Dendritic cell treated with granulocyte-macrophage colony-stimulating factor and Interleukin-4, amounts not matched to agents 40 ng/mL and 50 ng/mL, for 4 days (primary cell): Measurements from ENCODE around the gene IL11.
"Not testable (repeated sequence)": the region's sequence is repeated elsewhere in the genome, so short reads cannot be mapped to it uniquely, and the experiment has no call there.

Experiments used
- H3K27ac Mint-ChIP-seq: one replicate; pipeline ENCODE4 v1.8.0; 2022; ENCODE audit warnings: mild to moderate bottlenecking, mixed read lengths
- H3K27me3 Mint-ChIP-seq: one replicate; pipeline ENCODE4 v1.8.0; 2022; ENCODE audit warnings: mild to moderate bottlenecking, mixed read lengths
- H3K36me3 Mint-ChIP-seq: one replicate; pipeline ENCODE4 v1.8.0; 2022; ENCODE audit warnings: low read depth, mixed read lengths
- H3K4me1 Mint-ChIP-seq: one replicate; pipeline ENCODE4 v1.8.0; 2022; ENCODE audit warnings: low read depth, mixed read lengths
- H3K4me3 Mint-ChIP-seq: one replicate; pipeline ENCODE4 v1.8.0; 2022; ENCODE audit warnings: mild to moderate bottlenecking, moderate library complexity, mixed read lengths
- H3K9me3 Mint-ChIP-seq: one replicate; pipeline ENCODE4 v1.8.0; 2022; ENCODE audit warnings: mixed read lengths
- intact Hi-C: fragments of 100-400 bp; cut with micrococcal nuclease; formaldehyde crosslinking; loops from one replicate; pipeline ENCODE4 v1.15.0; 2022

The IL11 gene

GRCh38 chr19:55370305-55370988, at the start of gene IL11:
Gene IL11 (minus strand): TSS chr19:55370463. CDS start chr19:55370310, 153 bp downstream.
- H3K9me3 Mint-ChIP-seq = no peaks in the 10 kb centered on the region
- H3K27me3 Mint-ChIP-seq = peaks cover 75% of the 10 kb centered on the region
- H3K4me3 Mint-ChIP-seq = peak within 1 kb of the TSS; percentile 68
- intact Hi-C loops = no loop called here
- peaks cover 11% of the 10 kb centered on the region for H3K4me1 Mint-ChIP-seq
- H3K27ac Mint-ChIP-seq = peak within 1 kb of the TSS; percentile 59
- no peaks in the 10 kb centered on the region for H3K36me3 Mint-ChIP-seq

DNA sequence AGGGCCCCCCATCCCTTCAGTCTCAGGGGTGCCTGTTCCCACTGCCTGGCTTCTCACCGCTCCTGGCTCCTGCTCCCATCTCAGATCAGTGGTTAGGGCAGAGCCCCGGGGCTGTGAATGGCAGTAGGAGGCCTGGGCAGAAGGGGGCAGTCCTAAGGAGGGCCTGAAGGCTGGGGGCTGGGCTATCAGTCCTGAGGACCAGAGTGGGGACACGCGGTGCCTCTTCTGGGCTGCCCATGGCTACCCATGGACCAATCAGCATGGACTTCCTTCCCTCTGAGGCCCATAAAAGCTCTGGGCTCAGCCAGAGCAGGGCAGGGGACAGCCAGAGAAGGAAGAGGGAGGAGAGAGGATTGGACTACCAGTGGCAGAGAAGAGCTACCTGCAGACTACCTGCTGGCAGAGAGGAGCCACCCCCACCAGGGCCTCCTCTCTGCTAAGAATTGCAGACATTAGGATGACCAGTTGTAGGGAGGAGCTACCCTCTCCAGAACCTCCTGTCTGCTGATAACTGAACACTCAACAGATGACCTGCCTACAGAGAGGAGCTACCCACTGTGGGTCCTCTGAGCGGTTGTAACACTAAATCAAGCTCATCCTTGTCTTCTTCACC, 49.5 kb upstream of the IL11 start:
- H3K27ac Mint-ChIP-seq = no peak overlapping the region
- H3K4me1 Mint-ChIP-seq = peaks cover 14% of the 10 kb centered on the region
- H3K4me3 Mint-ChIP-seq = no peak overlapping the region
- intact Hi-C loops = loop anchor here (2.0 kb wide), 2 partner anchors 127 to 279 kb away; no protein-coding TSS in a partner anchor
- H3K36me3 Mint-ChIP-seq = no peaks in the 10 kb centered on the region
- H3K27me3 Mint-ChIP-seq = peaks cover 26% of the 10 kb centered on the region
- H3K9me3 Mint-ChIP-seq = no peaks in the 10 kb centered on the region

DNA sequence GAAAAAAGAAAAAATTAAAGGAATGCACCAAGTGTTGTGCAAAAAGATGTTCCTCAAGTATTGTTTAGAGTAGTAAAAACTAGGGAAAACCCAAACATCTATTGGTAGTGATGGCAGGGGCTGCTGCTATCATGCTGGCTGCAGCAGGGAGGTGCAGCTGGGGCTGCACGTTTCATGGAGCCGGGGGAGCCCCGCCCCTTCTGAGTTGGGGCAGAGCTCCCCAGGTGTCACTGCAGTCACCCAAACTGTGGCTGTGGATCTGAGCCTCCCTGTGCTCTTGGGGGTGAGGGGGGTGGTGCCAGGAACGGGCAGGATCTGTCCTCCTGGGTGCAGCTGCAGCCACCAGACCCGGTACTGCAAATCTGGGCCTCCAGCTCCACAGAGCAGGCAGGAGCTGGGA, 48.8 kb upstream of the IL11 start:
- Mint-ChIP-seq H3K36me3 (no peaks in the 10 kb centered on the region), H3K9me3 (no peaks in the 10 kb centered on the region), H3K4me3 (no peak overlapping the region), H3K27me3 (peaks cover 22% of the 10 kb centered on the region), H3K27ac (no peak overlapping the region), H3K4me1 (peaks cover 14% of the 10 kb centered on the region)
- intact Hi-C loops = loop anchor here (2.0 kb wide), 2 partner anchors 126 to 278 kb away; no protein-coding TSS in a partner anchor

DNA sequence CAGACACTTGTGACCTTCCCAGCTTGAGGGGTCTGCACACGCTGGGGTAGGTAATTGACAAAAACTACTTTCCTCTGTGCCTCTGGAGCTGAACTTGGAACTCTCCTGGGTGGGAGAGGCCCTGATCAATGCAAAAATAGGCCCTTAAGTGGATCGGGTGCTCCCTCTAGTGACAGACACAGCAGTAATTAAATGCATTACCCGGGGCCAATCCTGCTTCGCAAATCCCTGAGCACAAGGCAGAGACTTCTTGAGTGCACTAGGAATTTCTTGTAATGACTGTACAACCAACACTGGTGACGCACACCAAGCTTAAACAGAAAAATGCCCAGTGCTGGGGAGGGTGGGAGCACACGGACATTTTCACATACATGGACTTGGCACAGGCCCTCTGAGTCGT, 47.9 kb upstream of the IL11 start:
- Mint-ChIP-seq H3K9me3 (no peaks in the 10 kb centered on the region), H3K4me3 (peak overlapping the region; percentile 23), H3K27me3 (peaks cover 17% of the 10 kb centered on the region), H3K27ac (peak overlapping the region; percentile 75), H3K36me3 (no peaks in the 10 kb centered on the region), H3K4me1 (peaks cover 14% of the 10 kb centered on the region)
- intact Hi-C loops = loop anchor here (2.0 kb wide), 2 partner anchors 125 to 277 kb away; no protein-coding TSS in a partner anchor

GRCh38 chr19:55410168-55410567, 39.9 kb upstream of the IL11 start:
- no peak overlapping the region for H3K4me3 Mint-ChIP-seq
- H3K4me1 Mint-ChIP-seq = peaks cover 19% of the 10 kb centered on the region
- H3K27me3 Mint-ChIP-seq = peaks cover 1% of the 10 kb centered on the region
- H3K9me3 Mint-ChIP-seq = no peaks in the 10 kb centered on the region
- intact Hi-C loops = no loop called here
- peaks cover 25% of the 10 kb centered on the region for H3K36me3 Mint-ChIP-seq
- no peak overlapping the region for H3K27ac Mint-ChIP-seq

- Mint-ChIP-seq H3K27ac (peak overlapping the region; percentile 98), H3K4me1 (peaks cover 19% of the 10 kb centered on the region), H3K36me3 (peaks cover 34% of the 10 kb centered on the region)
- intact Hi-C loops = loop anchor here (2.0 kb wide), 1 partner anchor 24 kb away; the partner anchor contains the start of genes RPL28 and TMEM238
- H3K9me3 Mint-ChIP-seq, H3K4me3 Mint-ChIP-seq, H3K27me3 Mint-ChIP-seq: not testable (repeated sequence)
Measured at GRCh38 chr19:55409179-55409578, 38.9 kb upstream of the IL11 start.

- Mint-ChIP-seq H3K27me3 (peaks cover 1% of the 10 kb centered on the region), H3K27ac (peak overlapping the region; percentile 98), H3K36me3 (peaks cover 41% of the 10 kb centered on the region), H3K4me3 (peak overlapping the region; percentile 83), H3K9me3 (no peaks in the 10 kb centered on the region), H3K4me1 (peaks cover 19% of the 10 kb centered on the region)
- intact Hi-C loops = loop anchor here (2.0 kb wide), 1 partner anchor 24 kb away; the partner anchor contains the start of genes RPL28 and TMEM238
Measured at GRCh38 chr19:55408533-55408872, 38.2 kb upstream of the IL11 start.

DNA sequence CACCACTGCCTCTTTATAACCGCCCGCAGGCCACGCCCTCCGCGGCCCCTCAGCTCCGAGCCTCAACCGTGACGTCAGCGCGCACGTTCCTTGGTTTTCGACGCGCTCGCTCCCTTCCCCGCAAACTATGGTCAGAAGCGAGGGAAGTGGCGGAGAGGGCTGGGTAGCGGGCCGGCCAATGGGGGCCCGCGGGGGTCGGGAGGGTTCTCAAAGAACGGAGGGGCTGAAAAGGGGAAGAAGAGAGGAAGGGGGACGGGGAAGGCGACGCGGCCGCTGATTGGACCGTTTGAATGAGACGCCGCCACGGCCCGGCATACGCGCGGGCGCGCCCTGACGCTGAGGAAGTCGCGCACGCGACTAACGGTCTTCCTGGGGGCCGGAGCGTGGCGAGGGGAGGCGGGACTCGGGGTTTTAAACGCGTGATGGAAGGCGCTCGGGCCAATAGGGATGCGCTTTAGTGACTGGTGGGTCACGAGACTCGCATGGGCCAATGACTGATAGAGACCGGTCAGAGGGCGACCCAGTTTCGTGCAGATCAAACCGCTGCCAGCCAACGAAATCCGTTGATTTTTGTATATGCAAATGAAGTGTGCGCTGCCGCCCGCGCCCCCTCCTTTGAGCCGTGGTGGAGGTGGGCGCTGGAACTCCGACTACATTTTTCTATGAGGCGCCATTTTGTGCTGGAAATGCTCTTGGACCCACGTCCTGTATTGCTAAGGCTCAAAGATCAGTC, 37.7 kb upstream of the IL11 start:
- peaks cover 47% of the 10 kb centered on the region for H3K36me3 Mint-ChIP-seq
- intact Hi-C loops = loop anchor here (2.0 kb wide), 1 partner anchor 23 kb away; the partner anchor contains the start of genes RPL28 and TMEM238
- peak overlapping the region; percentile 98 for H3K27ac Mint-ChIP-seq
- peaks cover 19% of the 10 kb centered on the region for H3K4me1 Mint-ChIP-seq
- peaks cover 1% of the 10 kb centered on the region for H3K27me3 Mint-ChIP-seq
- no peaks in the 10 kb centered on the region for H3K9me3 Mint-ChIP-seq
- peak overlapping the region; percentile 83 for H3K4me3 Mint-ChIP-seq

DNA sequence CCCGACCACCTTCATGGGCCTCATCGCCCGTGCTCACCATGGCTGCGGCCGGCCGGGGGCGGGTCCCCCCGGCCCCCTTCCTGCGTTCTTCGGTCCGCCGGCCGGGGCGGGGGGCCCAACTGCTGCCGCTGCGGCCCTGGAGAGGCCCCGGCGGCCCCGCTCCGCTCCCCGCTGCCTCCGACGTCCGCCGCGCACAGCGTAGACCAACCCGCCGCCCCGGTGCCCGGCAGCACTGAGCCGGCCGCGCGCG, 37.2 kb upstream of the IL11 start, which contains the start of gene UBE2S:
UBE2S (minus strand) TSS at position 239 of the 250 bp plus-strand sequence; CDS start at position 40, 199 bp downstream.
- Mint-ChIP-seq H3K36me3 (peaks cover 52% of the 10 kb centered on the region), H3K4me1 (peaks cover 19% of the 10 kb centered on the region), H3K27ac (peak within 1 kb of the TSS; percentile 98), H3K4me3 (peak within 1 kb of the TSS; percentile 83)
- H3K27me3 Mint-ChIP-seq, H3K9me3 Mint-ChIP-seq, intact Hi-C loops: not testable (repeated sequence)

- Mint-ChIP-seq H3K4me1 (peaks cover 19% of the 10 kb centered on the region), H3K4me3 (peak overlapping the region; percentile 83), H3K27ac (peak overlapping the region; percentile 98), H3K36me3 (peaks cover 56% of the 10 kb centered on the region), H3K9me3 (no peaks in the 10 kb centered on the region), H3K27me3 (peaks cover 1% of the 10 kb centered on the region)
- intact Hi-C loops = no loop called here
Measured at GRCh38 chr19:55406826-55407549, 36.7 kb upstream of the IL11 start.

DNA sequence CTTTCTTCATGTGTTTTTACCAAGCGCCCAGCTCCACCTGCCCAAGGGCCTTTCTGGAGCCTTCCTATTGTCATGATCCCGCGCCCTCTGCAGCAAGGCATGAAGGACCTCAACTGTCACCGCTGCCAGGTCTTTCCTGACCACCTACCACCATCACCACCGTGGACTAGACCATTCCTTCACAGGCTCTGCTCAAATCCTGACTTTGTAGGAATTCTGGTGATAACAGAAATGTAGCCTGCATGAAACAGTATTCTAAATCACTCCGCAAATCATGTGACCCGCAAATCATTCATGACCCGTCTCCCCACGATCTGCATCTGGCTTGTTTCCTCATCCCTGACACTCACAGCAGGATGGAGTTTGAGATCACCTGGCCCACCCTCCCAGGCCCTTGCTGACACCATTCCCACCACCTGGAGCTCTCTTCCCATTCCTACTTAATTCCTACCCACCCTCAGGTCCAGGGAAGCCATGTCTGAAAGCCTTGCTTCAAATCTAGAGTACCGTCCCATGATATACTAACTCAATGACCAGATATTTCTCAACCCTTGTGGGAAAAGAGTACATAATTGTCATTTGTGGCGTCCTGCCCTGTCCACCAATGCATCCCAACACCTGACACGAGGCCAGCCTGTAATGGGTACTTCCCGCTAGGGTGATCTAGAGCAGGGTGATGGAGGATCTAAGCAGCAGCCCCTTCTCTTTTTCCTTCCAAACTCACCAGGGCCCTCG, 36.0 kb upstream of the IL11 start:
- intact Hi-C loops = no loop called here
- H3K36me3 Mint-ChIP-seq = peaks cover 64% of the 10 kb centered on the region
- peaks cover 19% of the 10 kb centered on the region for H3K4me1 Mint-ChIP-seq
- H3K4me3 Mint-ChIP-seq = peak overlapping the region; percentile 83
- H3K9me3 Mint-ChIP-seq = no peaks in the 10 kb centered on the region
- H3K27me3 Mint-ChIP-seq = peaks cover 1% of the 10 kb centered on the region
- peak overlapping the region; percentile 98 for H3K27ac Mint-ChIP-seq

DNA sequence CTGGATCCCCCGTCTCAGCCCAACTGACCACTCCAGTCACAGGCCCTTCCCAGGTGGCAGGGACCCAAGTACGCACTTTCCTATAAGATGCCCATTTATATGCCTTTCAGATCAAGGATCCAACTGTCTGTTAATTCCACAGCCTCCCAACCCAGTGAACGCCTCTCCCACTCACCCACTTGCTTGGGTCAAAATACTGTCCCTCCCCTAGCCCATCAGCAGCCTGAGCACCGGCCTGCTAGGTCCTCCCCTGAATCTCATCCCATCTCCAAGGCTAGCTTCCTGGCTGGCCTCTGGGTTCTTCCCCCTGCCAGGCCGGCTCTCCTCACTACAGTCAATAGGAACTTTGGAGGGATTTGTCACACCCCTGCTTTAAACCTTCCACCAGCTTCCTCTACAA, 35.4 kb upstream of the IL11 start:
- no peaks in the 10 kb centered on the region for H3K9me3 Mint-ChIP-seq
- intact Hi-C loops = no loop called here
- peak overlapping the region; percentile 98 for H3K27ac Mint-ChIP-seq
- H3K4me1 Mint-ChIP-seq = peaks cover 23% of the 10 kb centered on the region
- peaks cover 1% of the 10 kb centered on the region for H3K27me3 Mint-ChIP-seq
- peaks cover 70% of the 10 kb centered on the region for H3K36me3 Mint-ChIP-seq
- H3K4me3 Mint-ChIP-seq = peak overlapping the region; percentile 35

GRCh38 chr19:55402509-55402908, 32.2 kb upstream of the IL11 start:
- Mint-ChIP-seq H3K4me3 (no peak overlapping the region), H3K36me3 (peaks cover 69% of the 10 kb centered on the region), H3K27ac (no peak overlapping the region), H3K9me3 (no peaks in the 10 kb centered on the region), H3K27me3 (no peaks in the 10 kb centered on the region), H3K4me1 (peaks cover 44% of the 10 kb centered on the region)
- intact Hi-C loops = no loop called here
